SK-N-SH (cell line): ENCODE measurements around the gene CPNE2.
"Not testable (repeated sequence)": the region's sequence is repeated elsewhere in the genome, so short reads cannot be mapped to it uniquely, and the experiment has no call there.

Experiments
- CHD2 ChIP-seq: fragments of 150-350 bp; IDR thresholded peaks from 2 replicates; pipeline ENCODE4 v1.6.1; 2018; ENCODE audit warnings: low read length; ENCODE audit not compliant: partially characterized antibody
- CTCF ChIP-seq: fragments of 200-600 bp; sonication (generic); IDR thresholded peaks from 2 replicates; pipeline ENCODE4 v1.6.1; 2017; ENCODE audit warnings: antibody characterized with exemption, mild to moderate bottlenecking, moderate library complexity
- EP300 ChIP-seq, 2 experiments: IDR thresholded peaks; 2 replicates each; pipeline versions ENCODE4 v1.4.0 to v1.6.1; 2012; ENCODE audit warnings: borderline replicate concordance in 1 of 2, low read depth in 1 of 2, low read length in 1 of 2
- IRF3 ChIP-seq: fragments of 150-350 bp; IDR thresholded peaks from 2 replicates; pipeline ENCODE4 v1.6.1; 2016; ENCODE audit warnings: mild to moderate bottlenecking, low read depth, low read length
- JUND ChIP-seq: IDR thresholded peaks from 2 replicates; pipeline ENCODE4 v1.4.0; 2012
- MXI1 ChIP-seq: IDR thresholded peaks from 2 replicates; pipeline ENCODE4 v1.6.1; 2012; ENCODE audit warnings: mild to moderate bottlenecking, low read depth, low read length, improper control_type of control experiment
- NFIC ChIP-seq: IDR thresholded peaks from 2 replicates; pipeline ENCODE4 v1.4.0; 2012; ENCODE audit warnings: borderline replicate concordance
- PBX3 ChIP-seq: IDR thresholded peaks from 2 replicates; pipeline ENCODE4; 2012
- POLR2AphosphoS5 ChIP-seq: IDR thresholded peaks from 2 replicates; pipeline ENCODE4 v1.6.1; 2012; ENCODE audit warnings: low read depth, low read length
- RAD21 ChIP-seq: IDR thresholded peaks from 2 replicates; pipeline ENCODE4 v1.6.1; 2012; ENCODE audit warnings: mild to moderate bottlenecking, low read length
- REST ChIP-seq: IDR thresholded peaks from 2 replicates; pipeline ENCODE4 v1.6.1; 2012; ENCODE audit warnings: mild to moderate bottlenecking, low read depth, low read length, moderate library complexity
- RFX5 ChIP-seq: IDR thresholded peaks from 2 replicates; pipeline ENCODE4 v1.6.1; 2012; ENCODE audit warnings: mild to moderate bottlenecking, improper control_type of control experiment, low read length
- YY1 ChIP-seq: IDR thresholded peaks from 2 replicates; pipeline ENCODE4 v1.4.0; 2012; ENCODE audit warnings: low read depth, mild to moderate bottlenecking

- not testable (repeated sequence) for TF ChIP-seq JUND; PBX3; CTCF; MXI1; NFIC; REST; EP300 (IDR thresholded peaks at IDR 0.05; ENCODE audit: borderline replicate concordance in 1 of 2, low read depth in 1 of 2, low read length in 1 of 2); POLR2AphosphoS5; CHD2; IRF3; YY1; RFX5; RAD21
These were observed 97.1 kb downstream of the CPNE2 start for GRCh38 chr16:57189527-57189926.
